Adrenal gland (tissue), 5 donors: ENCODE data around the gene STAT6.

Source experiments
- CTCF ChIP-seq, 6 experiments: fragments of 450-650 bp in 4 of 6; fragments of 200-600 bp in 2 of 6; sonication (generic) in 1 of 6; IDR thresholded peaks; 1 replicate in 5 of 6; 2 replicates in 1 of 6; pipeline versions ENCODE4 v1.5.1 to v1.8.0; 2016 to 2021; ENCODE audit warnings: antibody characterized with exemption in 6 of 6, mild to moderate bottlenecking in 2 of 6, moderate library complexity in 1 of 6
- POLR2A ChIP-seq, 2 donors: fragments of 450-650 bp; IDR thresholded peaks; one replicate each; pipeline ENCODE4 v1.6.1; 2017; ENCODE audit warnings: antibody characterized with exemption in 2 of 2, mild to moderate bottlenecking in 2 of 2, moderate library complexity in 1 of 2
- donor health status: DM: no; HTN: no; CAD: no.

GRCh38 chr12:57123813-57124212 is 12.7 kb upstream of the STAT6 start:
- TF ChIP-seq CTCF (IDR thresholded peaks at IDR 0.05): no peak
- TF ChIP-seq POLR2A (IDR thresholded peaks at IDR 0.05): no peak
